Hepatic stellate cell (primary cell): ENCODE results near the gene SETBP1.

ENCODE experiments used
- DNase-seq: peaks from one replicate; pipeline ENCODE4 v3.0.0; 2011; ENCODE audit warnings: low spot score

Gene SETBP1

GRCh38 chr18:44679056-44679913, 1.4 kb upstream of the SETBP1 start:
- peak; percentile 91 for DNase-seq

- DNase-seq, result peak; percentile 51
These were observed 795 bp upstream of the SETBP1 start for GRCh38 chr18:44679914-44680272.

GRCh38 chr18:44681076-44681970, 635 bp downstream of the SETBP1 start:
- DNase-seq, result peak; percentile 21

- no peak for DNase-seq
These were observed 1.6 kb downstream of the SETBP1 start for GRCh38 chr18:44682201-44682870.

GRCh38 chr18:44682871-44683221, 2.2 kb downstream of the SETBP1 start:
- DNase-seq, result no peak

- no peak for DNase-seq
These were observed 2.9 kb downstream of the SETBP1 start for GRCh38 chr18:44683556-44683955.

- DNase-seq, result no peak
These were observed 4.6 kb downstream of the SETBP1 start for GRCh38 chr18:44685296-44685695.

- DNase-seq, result no peak
These were observed 5.5 kb downstream of the SETBP1 start for GRCh38 chr18:44686156-44686555.

- DNase-seq, result no peak
These were observed 6.7 kb downstream of the SETBP1 start for GRCh38 chr18:44687421-44687820.

GRCh38 chr18:44689736-44690135, 9.0 kb downstream of the SETBP1 start:
- DNase-seq, result no peak

- DNase-seq, result no peak
These were observed 10.6 kb downstream of the SETBP1 start for GRCh38 chr18:44691148-44691925.

- DNase-seq, result no peak
These were observed 12.5 kb downstream of the SETBP1 start for GRCh38 chr18:44693030-44693784.

GRCh38 chr18:44695503-44695902, 14.8 kb downstream of the SETBP1 start:
- no peak for DNase-seq

GRCh38 chr18:44696892-44697291, 16.2 kb downstream of the SETBP1 start:
- no peak for DNase-seq

- no peak for DNase-seq
These were observed 16.6 kb downstream of the SETBP1 start for GRCh38 chr18:44697315-44697714.

GRCh38 chr18:44698518-44698917, 17.8 kb downstream of the SETBP1 start:
- no peak for DNase-seq

- no peak for DNase-seq
These were observed 19.0 kb downstream of the SETBP1 start for GRCh38 chr18:44699572-44700261.

- DNase-seq, result no peak
These were observed 20.0 kb downstream of the SETBP1 start for GRCh38 chr18:44700652-44701051.

GRCh38 chr18:44701227-44701626, 20.5 kb downstream of the SETBP1 start:
- DNase-seq, result no peak

GRCh38 chr18:44702594-44702993, 21.9 kb downstream of the SETBP1 start:
- DNase-seq, result no peak
